ENCODE data around the gene ODR4.
"Not testable (repeated sequence)": the region's sequence is repeated elsewhere in the genome, so short reads cannot be mapped to it uniquely, and the experiment has no call there.

The ODR4 gene

DNA sequence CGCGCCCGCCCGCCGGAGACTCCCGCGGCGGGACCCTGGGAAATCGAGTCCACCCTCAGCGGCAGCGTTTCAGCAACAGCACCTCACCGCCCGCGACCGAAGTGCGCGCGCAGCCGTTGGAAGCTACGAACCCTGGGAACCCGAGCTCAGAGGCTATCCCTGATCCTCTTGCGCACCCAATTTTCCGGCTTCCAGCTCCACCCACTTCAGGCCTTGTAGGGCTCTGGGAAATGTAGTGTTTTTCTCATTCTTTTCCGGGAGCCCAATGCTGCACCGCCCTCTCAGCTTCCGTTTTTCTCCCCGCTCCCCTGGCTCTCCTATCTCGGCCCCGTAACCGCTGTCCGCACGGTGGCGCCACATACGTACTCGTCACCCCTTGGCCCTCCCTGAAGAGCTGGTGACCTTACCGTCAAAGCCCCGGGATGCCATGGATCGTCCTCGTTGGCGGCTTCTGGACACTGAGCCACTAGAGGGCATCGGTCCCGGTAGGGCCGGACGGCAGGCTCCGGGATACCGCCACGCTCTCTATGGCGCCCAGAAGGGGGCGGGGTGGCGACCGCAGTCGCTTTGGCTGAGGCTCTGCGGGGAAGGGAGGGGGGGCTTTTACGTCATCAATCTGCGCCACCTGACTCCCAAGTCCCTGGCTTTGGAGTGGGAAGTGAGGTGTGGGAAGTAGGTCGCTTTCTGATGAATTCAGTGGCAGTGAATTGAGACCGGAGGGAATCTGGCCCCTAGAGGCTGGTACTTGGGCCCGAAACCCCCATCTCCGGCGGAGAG lies at the start of gene ODR4, which contains the start of gene TPR:
Gene ODR4, plus strand, starts transcription at position 687 of the 777 bp plus-strand sequence. CDS start 3,948 bp downstream, outside the sequence.
Gene TPR, minus strand, starts transcription at position 102 of the 777 bp plus-strand sequence. CDS start 225 bp downstream, outside the sequence.
- peak; percentile 99 for DNase-seq

DNA sequence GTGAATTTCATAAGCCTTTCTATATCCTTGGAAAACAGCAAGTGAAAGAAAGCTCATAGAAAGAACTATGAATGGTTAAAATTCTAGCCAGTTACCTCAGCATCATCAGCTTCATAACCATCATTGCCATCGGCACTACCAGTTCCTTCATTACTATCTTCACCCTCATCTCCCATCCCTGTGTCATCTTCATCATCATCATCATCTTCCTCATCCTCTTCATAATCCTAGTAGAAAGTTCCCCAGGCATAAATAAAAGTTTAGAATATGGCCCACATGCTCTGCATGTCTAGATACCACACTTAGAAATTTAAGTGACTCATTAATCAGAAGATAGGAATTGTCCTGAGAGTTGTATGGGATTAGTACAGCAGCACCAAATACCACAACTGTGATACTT lies 49.6 kb upstream of the ODR4 start:
- DNase-seq, result no peak

DNA sequence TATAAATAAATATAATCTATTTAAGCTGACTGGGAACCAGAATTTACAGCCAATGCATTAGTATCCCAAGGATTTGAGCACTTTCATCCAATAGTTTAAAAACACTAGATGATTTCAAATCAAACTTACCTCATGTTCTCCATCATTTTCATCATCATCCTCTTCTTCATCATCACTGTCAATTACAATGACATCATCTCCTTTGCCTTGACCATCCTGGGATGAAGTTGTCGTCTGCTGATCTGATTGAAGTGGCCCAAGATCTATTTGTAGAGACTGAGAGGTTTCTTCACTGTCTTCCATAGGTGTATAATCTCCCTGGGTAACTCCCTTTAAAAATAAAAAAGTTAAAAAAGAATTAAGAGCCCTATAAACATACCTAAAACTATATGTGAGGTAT lies 48.3 kb upstream of the ODR4 start:
- no peak for DNase-seq

DNA sequence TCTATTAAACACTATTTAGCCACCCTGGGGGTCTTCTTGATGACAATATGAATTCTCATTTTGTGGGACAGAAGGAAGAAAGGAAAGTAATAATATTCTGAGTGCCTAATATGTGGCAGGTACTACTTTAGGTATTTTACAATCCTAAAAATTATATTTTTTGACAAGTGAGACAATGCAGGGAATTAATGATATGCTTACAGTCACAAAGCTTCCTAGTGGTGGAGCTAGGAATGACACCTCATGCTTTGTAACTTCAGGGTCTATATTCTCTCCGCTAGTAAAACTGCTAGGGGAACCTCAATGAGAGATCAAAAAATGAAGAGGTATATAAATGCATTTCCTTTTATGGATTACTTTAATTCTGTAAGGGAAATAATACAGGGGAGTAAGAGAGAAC lies 44.9 kb upstream of the ODR4 start:
- DNase-seq, result no peak

DNA sequence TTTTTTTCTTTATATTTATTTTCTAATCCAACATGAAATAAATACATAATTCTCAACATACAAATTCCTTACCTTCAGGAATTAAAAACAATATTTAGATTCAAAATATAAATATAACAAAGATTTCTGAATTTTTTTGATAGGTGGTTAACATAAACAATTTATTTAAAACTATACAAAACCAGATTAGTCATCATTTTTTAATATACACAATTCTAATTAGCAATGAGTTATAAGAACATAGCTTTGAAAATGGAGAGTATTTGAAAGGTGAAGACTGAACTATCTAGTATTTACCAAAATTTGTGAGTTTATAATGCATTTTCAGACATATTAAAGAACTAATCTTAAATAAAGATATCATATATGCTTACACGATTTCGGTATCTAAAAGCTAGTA lies 38.1 kb upstream of the ODR4 start:
- DNase-seq, result no peak

DNA sequence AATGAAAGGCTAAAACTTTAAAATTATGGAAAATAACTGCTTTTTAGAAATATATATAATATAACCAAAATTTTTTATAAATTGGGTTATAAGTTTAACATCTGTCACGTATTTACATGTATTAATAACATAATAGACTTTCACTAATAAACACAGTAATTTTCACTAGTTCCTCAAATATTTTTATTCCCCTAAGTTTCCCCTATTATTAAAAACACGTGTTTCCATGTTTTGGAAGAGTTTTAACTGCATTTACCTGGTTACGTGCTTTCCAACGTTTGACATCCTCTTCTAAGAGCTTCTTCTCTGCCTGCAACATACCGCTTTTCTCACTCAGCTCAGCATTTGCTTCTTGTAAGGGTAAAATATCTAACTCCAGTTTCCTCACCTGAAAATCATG lies 34.9 kb upstream of the ODR4 start:
- DNase-seq, result no peak

DNA sequence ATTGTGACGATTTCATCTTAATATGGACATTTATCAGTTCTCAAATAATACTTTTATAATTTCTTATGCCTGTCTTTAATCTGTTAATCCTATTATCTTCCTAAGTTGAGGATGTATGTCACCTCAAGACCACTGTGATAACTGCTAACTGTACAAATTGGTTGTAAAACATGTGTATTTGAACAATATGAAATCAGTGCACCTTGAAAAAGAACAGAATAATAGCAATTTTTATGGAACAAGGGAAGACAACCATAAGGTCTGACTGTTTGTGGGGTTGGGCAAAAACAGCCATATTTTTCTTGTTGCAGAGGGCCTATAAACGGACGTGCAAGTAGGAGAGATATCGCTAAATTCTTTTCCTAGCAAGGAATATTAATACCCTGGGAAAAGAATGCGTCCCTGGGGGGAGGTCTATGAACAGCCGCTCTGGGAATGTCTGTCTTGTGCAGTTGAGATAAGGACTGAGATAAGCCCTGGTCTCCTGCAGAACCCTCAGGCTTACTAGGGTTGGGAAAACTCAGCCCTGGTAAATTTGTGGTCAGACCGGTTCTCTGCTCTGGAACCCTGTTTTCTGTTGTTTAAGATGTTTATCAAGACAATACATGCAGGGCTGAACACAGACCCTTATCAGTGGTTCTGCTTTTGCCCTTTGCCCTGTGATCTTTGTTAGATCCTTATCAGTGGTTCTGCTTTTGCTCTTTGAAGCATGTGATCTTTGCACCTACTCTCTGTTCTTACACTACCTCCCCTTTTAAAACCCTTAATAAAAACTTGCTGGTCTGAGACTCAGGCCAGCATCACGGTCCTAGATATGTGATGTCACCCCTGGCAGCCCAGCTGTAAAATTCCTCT lies 27.6 kb upstream of the ODR4 start:
- not testable (repeated sequence) for DNase-seq

DNA sequence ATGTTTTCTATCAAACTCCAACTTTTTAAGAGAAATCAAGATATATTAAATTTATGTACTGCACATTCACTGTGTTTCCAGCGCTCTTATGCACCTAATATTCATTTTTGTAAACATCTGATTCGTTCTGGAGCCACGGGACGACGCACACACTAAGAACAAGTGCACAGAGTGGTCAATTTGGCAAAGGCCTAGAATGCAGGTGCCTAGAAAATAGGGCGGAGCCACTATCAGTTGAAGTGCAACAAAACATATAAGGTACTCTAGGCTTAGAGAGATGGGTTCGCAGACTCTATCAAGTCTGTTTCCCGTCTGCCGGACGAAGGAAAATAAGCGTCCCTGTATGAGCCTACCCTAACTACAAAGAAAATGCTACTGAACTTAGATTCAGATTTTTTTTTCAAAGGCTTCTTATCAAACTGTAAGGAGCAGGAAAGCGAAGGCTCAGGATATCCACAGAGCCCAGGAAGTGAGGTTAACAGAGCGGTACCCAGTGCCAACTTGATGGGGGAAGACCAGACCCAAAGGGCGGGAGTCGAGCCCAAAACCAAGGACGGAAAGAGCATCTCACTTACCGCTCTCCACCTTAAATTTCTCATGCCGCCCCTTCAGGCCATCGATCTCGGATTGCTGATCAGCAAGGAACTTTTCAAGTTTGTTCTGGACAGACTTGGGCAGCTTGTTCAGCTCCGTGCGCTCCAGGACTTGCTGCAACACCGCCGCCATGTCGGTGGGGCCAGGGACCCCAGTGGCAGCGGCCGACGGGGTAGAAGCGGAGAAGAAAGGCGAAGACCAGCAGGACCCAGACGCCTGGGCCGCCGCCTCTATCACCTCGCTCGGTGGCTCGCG lies 1.1 kb upstream of the ODR4 start:
- DNase-seq, result no peak

DNA sequence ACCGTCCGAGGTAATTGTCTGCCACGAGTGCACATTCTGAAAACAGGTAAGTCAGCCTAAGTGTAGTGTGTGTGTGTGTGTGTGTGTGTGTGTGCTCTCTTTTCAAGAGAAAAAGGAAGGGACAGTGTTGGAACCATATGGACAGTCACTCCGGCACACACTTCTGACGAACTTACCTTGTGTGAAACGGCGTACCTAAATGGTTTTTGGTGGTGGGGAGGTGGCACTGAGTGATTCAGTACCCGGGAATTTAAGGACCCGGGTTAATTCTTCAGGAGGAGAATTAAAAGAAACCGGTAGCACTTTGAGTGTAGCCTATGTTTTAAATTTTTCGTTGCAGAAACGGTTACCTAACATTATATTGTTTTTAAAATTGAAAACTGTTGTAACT lies 286 bp downstream of the ODR4 start:
- DNase-seq, result no peak

DNA sequence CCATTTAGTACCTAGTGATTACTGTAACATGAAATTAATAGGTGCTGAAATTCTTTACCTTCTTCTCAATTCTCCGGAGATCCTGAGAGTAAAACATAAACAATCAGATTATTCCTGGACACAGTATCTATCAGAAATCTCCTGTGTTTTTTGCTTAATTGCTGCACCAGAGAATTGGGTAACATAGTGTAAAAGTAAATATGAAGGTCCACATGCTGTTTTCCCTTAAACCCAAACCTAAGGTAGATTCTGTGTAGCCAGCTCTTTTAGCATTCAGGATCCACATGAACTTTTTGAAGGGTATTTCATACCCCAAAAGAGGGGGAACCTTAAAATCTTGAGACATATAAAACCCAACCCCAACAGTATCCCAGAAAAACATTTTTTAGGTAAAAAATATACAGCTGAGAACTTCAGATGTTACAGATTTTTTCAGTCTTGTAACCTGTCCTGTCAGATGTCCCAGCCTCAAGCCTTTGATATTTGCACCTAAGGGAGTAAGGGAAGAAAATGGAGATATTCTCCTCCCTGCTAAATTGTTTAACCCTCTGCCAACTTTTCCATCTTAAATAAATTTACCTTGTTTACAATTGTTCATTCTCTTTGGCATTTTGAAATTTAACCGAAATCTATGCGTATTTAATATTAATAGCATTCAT lies 11.2 kb downstream of the ODR4 start:
- no peak for DNase-seq

DNA sequence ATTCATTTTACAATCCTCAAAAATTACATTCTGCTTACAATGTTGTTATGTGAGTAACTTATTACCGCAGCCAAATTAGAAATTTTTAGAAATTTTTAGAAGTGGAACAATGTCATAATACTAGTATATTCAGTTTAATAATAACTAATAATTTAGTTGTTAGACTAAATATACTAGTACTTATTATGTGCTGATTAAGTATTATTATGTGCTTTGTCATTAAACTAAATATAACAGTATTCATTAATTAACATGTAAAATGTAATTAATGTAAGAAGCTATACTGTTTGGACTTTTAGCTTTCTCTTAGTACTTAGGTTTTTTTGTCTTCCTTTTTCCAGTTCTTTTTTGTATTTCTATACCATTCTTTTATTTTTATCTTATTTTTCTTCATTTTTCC lies 15.3 kb downstream of the ODR4 start:
- no peak for DNase-seq

DNA sequence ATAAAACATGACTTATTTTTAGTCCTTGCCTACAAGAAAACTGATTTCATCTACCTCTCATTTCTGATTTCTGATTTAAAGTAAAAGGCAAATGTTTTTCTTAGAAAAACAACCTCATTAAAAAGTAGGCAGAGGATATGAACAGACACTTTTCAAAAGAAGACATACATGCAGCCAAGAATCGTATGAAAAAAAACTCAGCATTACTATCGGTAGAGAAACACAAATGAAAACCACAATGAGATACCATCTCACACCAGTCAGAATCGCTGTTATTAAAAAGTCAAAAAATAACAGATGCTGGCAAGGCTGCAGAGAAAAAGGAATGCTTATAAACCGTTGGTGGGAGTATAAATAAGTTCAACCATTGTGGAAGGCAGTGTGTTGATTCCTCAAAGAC lies 16.2 kb downstream of the ODR4 start:
- no peak for DNase-seq

DNA sequence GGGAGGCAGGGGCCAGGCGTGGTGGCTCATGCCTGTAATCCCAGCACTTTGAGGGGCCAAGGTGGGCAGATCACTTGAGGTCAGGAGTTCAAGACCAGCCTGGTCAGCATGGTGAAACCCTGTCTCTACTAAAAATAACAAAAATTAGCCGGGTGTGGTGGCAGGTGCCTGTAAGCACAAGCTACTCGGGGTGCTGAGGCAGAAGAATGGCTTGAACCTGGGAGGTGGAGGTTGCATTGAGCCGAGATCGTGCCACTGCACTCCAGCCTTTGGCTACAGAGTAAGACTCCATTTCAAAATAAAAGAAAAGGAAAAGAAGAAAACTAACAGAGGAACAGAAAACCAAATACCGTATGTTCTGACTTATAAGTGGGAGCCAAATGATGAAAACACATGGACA lies 17.1 kb downstream of the ODR4 start:
- not testable (repeated sequence) for DNase-seq

DNA sequence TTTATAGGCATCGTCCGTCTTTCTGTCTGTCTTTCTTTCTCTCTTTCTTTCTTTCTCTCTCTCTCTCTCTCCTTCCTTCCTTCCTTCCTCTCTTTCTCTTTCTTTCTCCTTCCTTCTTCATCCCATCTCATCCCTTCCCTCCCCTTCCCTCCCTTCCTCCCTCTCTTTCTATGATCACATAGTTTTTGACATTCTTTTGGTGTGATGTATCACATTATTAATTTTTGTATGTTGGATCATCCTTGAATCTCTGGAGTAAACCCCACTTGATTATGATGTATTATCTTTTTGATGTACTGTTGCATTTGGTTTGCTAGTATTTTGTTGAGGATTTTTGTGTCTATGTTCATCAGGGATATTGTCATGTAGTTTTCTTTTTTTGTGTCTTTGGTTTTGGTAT lies 25.8 kb downstream of the ODR4 start:
- DNase-seq, result not testable (repeated sequence)

DNA sequence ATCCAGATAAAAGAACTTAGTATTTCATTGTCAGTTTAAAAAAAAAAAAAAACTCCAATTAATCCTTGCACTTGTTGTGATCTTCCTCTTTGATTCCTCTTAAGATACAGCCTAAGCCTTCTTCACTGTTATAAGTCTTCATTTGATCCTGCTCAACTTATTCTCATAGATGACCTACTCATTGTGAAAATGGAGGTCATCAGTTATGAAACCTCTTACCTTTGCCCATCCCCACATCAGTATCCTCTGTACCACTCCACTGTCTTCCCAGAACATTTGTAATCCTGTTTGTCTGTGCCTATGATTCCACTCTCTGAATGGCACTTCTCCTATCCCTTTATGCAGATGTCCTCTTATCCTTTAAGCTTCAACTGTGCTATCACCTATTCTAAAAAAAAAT lies 28.0 kb downstream of the ODR4 start:
- no peak for DNase-seq

DNA sequence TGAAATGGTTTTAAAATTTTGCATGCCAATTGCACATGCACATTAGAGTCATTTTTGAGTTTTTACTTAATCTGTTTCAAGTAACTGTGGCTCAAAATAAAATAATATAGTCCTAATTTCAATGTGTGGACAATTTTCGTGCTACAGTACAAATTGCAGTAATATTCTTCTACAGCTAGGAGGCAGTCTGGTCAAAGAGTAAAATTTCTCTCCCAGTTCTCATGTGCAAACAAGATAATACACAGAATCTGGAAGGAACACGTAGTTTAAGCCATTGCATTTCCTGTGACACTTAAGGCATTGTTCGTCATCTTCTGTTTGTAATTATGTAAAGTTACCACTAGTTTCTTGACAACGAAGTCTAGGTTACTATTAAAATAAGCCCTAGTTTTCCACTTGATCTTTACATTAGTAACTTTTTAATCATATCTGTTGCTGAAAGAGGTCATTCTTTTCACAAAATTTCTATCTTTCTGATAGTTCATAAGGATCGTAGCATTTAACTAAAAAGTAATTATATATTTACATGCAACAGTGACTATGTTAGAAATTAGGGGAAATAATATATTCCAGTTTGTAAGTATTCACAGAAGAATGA lies 28.9 kb downstream of the ODR4 start:
- peak; percentile 13 for DNase-seq

DNA sequence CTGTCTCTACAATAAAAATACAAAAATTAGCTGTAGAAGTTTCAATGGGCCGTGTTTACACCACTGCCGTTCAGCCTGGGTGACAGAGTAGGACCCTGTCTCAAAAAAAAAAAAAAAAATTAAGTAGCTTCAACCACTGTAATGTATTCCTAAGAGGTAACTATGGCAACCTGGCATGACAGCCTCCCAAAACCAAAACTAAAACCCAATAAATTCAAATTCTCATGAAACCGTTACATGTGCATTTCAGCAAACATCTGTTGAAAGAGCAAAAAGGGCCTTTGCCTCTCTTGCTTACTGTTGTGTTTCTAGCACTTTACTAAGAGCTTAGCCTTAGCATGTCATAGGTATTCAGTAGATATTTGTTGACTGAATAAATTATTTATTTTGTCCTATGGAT lies 33.5 kb downstream of the ODR4 start:
- no peak for DNase-seq

DNA sequence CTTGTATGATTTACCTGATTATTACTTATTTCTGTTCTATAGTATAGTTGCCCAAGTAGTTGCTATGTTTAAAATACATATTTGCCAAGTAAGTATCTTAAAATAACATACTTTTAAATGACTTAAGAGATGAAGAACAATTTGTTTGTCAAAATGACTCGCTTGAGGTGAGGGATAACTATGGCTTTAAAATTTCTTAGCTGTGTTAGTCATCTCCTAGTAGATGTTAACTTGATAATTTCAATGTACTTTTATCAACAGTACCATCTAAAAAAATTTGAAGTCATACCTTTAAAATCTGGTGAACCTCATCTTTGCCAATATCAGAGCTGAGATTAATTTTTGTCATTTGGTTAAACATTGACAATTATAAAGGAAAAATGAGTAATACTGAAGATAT lies 37.7 kb downstream of the ODR4 start:
- no peak for DNase-seq

DNA sequence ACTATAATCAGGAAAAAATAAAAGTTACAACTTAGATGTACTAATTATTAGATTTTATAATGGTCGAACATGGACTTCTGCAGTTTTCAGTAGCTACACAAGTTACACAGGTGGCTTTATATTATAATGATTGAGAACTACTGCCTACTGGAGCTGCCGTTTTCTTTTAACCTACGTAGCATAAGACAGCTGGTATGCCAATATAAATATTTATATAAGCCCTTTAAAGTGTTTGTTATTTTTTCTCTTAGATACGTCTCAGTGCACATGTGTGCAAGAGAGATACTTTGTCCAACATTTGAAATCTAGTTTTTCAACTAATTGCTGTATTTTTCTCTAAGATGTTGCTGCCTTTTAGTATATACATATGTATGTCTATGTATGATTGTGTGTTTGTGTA lies 42.9 kb downstream of the ODR4 start:
- no peak for DNase-seq

DNA sequence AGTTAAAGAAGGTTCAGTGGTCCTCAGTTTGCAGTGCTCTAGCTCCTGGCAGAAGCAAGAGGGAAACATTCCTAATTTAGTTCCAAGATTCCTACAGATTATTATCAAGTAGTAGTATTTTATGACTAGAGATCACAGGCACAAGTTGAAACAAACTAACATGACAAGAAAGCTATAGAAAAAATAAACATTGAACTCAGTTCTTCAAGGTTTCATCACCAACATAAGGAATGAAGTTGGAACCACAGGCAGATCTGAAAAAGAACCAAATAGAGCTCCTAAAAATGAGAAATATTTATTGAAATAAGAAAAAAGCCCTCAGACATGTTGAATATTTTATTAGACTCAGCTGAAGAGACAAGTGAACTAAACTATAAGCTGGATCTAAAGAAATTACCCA lies 44.7 kb downstream of the ODR4 start:
- DNase-seq, result no peak

DNA sequence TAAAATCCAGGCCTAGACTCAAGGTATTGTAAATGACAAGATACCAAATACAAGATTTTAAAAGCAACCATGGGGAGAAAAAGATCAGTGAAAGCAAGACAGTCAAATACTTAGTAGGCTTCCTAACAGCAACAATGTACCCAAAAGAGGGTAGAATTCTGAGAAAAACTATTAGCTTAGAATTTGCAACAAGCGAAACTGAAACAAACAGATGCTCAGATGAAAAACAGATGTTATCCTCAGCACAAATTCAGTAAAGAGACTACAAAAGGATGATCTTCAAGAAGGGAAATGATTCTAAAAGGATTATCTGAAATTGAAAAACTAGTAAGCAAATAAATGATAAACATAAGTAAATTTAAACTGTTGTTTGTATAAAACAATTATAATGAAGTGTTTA lies 45.3 kb downstream of the ODR4 start:
- DNase-seq, result no peak

DNA sequence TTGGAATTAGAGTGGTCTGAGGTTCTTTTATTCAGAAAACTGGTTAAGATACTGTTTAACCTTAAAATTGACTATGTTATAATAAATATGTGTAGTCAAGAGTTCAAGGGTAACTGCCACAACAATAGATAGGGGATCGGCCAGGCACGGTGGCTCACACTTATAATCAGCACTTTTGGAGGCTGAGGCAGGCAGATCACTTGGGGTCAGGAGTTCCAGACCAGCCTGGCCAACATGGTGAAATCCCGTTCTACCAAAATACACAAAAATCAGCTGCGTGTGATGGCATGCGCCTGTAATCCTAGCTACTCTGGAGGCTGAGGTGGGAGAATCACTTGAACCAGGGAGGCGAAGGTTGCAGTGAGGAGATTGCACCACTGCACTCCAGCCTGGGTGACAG lies 45.8 kb downstream of the ODR4 start:
- no peak for DNase-seq

Data from NCI-H446 treated with DMSO at 0.1 percent for 48 hours (cell line).